HG02798 (cell line): ENCODE data around the gene CFAP20.
"Not testable (repeated sequence)": the region's sequence is repeated elsewhere in the genome, so short reads cannot be mapped to it uniquely, and the experiment has no call there.

Experiments used
- ATAC-seq: cut with Tn5 transposase; IDR thresholded peaks from one replicate; pipeline ENCODE4 v1.9.1; 2021; ENCODE audit warnings: mild to moderate bottlenecking; ENCODE audit not compliant: unreplicated experiment, poor library complexity

CFAP20 gene

GRCh38 chr16:58072134-58072533 lies 57.0 kb downstream of the CFAP20 start:
- ATAC-seq = not testable (repeated sequence)

- no peak for ATAC-seq
These were observed 58.6 kb downstream of the CFAP20 start for GRCh38 chr16:58070585-58070984.
